NCI-H2107 treated with DMSO at 0.1 percent for 48 hours (cell line): ENCODE results near the gene EPAS1.
A peak's percentile ranks its signal among the peaks of the same experiment; 100 is the strongest.

Experiments
- DNase-seq: peaks from one replicate; lab custom pipeline; 2025; ENCODE audit not compliant: unreplicated experiment; lab: John Stamatoyannopoulos, UW

The EPAS1 gene

GRCh38 chr2:46296840-46297545 is at the start of gene EPAS1:
EPAS1 (plus strand) TSS chr2:46297407; CDS start chr2:46297912, 505 bp downstream.
- no peak for DNase-seq

DNA sequence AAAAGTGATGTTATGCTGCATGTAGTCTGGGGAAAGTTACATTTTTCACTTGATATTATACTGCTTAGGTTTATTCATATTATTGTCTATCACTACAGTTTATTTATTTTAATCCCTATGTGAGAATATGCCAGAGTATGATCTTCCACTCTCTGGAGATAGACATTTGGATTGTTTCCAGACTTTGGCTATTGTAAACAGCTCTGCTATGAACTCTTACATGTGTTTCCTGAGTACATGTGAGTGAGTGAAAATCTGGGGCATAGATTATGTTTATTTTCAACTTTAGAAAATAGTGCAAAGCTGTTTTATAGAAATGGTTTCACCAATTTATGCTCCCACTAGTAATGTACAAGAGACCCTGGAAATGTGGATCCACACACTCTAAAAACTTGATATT is 49.0 kb upstream of the EPAS1 start:
- DNase-seq: no peak

DNA sequence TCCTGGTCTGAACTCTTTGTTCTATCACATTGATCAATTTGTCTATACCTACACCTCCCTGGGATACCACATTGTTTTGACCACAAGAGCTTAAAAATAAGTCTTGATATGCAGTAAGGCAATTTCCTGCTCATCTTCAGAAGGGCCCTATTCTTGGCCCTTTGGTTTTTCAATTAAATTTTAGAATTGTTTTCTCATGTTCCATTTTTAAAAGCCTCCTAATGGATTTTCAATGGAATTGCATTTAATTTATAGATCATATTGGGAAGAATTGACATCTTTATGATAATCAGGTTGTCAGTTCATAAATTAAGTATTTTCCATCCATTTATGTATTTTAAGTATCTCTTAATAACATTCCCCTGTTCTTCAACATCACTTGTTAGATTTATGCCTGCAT is 47.6 kb upstream of the EPAS1 start:
- no peak for DNase-seq

DNA sequence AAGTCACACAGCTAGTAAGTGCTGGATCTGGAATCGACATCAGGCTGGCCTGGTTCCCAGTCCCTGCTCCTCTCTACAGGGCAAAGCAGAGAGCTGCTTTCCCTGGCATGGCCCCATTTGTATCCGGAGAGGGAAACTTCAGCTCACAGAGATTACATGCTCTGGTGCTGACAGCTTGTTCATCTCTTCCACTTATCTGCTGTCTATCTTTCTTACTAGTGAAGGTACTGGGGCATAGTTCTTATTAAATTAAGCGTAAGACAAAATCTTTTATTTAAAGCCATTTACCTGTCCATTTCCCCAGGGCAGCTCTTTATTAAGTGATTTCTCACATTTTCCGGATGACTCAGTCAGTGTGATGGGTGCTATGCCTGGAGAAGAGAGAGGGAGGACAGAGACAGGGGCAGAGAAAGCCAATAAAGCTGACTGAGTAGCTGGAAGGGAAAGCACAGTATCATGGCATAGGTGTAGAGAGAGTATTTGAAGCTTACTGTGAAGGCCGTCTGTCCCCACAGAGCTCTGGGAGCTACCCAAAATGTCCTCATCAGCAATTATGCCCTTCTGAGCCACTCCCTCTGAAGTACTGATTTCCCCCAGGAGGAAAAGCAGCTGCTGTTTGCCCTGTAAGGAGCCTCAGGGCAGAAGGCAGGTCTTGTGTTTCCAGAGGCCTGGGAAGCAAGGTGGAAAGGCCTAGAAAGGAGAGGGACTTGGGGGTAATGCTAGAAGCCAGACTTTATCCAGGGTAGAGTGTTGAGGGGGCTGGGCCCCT is 44.1 kb upstream of the EPAS1 start:
- no peak for DNase-seq

GRCh38 chr2:46254474-46254873 is 42.7 kb upstream of the EPAS1 start:
- no peak for DNase-seq

DNA sequence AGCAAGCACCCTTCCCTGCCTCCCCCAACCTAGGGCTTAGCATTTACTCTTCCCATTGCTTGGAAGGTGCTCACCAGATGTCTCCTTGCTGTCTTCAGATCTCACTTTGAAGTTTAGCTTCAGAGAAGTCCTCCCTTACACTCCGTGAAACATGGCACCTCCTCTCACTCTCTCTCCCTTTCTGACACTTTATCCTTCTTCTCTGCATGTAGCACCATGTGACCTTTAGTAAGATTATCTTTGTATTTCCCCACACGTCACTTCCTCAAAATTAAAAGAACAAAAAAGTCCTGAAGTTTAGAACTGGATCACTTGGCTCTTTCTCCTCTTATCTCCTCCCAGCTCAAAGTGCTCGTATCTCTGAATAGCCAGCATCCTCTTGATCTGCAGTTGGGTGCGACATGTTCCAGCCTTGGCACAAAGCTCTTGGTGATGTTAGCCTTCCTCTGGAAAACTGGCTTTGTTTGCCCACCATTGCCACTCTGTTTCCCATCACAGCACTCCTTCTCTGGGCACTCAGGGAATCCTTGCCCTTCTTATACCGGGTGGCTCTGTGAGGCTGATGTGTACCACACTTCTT is 40.6 kb upstream of the EPAS1 start:
- DNase-seq: no peak

GRCh38 chr2:46257476-46257875 is 39.7 kb upstream of the EPAS1 start:
- peak; percentile 91 for DNase-seq

DNA sequence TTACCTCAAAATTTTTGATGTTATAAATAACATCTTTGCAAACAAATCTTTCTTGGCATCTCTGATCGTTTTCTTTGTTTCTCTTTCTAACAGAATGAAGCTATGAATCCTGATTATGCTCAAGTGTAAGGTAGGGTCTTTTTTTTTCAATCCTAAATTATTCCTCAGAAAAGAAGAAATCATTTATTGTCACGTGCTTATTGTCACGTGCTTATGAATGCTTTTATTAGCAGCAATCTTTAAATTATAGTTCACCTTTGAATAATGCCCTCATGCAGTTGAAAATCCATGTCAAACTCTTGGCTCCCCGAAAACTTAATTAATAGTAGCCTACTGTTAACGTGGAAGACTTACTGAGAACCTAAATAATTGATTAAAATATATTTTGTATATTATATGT is 39.2 kb upstream of the EPAS1 start:
- no peak for DNase-seq

DNA sequence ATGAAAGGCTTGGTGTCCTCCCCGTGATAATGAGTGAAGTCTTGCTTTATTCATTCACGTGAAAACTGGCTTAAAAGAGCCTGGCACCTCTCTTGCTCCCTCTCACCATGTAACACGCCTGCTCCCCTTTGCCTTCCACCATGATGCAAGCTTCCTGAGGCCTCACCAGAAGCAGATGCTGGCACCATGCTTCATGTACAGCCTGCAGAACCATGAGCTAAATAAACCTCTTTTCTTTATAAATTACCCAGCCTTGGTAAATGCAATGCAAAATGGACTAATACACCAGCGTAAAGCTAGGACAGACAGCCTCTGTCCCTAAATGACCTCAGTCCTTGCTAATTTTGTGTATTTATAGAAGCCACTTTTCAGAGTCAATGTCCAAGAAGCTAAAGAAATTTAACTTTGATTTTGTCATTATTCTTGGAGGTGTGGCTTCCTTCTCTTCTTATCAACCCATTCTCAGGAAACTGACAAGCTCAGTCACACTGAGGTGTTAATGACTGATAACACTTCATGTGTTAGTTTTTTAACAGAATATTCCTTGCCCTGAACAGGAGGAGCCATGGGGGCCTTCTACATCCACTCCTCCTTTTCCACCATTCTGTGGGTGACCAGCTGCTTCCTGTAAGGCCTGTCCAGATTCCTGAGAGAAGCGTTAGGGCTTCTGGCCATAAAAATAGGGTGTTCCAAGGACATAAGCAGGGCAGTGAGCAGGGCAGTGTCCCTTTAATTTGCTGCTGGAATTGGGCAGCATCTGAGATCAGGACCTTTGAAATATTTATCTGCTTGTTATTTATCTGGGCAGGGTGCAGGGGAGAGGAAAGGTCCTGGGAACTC is 38.0 kb upstream of the EPAS1 start:
- DNase-seq: no peak

DNA sequence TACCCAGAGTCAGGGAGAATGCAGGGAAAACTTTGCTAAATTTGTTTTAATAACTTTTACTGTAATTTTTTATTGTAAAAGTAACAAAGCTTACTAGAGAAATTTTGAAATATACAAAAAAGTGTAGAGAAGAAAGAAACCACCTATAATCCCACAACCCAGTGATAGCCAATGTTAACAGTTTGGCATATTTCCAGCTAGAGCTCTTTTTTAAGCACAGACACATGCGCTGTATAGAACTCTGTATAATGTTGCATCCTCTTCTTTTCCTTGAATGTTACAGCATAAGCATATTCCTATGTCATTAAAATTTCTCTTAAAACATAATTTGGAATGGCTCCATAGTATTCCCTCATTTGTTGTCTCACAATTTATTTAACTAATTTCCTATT is 37.4 kb upstream of the EPAS1 start:
- no peak for DNase-seq

DNA sequence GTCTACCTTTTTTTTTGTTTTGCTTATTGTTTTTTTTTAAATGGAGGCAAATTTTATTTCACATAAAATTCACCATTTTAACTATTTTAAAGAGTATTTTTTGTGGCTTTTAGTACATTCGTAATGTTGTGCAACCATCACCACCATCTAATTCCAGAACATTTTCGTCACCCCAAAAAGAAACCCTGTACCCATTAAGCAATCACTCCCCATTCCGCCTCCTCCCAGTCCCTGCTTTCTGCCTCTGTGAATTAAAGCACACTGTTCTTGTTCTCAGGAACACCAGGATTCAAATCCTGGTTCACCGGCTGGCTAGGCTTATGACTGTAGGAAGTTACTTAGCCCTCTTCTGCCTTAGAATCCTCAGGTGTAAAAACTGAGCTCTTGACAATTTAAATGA is 36.9 kb upstream of the EPAS1 start:
- DNase-seq: no peak

GRCh38 chr2:46262248-46262938 is 34.8 kb upstream of the EPAS1 start:
- no peak for DNase-seq

DNA sequence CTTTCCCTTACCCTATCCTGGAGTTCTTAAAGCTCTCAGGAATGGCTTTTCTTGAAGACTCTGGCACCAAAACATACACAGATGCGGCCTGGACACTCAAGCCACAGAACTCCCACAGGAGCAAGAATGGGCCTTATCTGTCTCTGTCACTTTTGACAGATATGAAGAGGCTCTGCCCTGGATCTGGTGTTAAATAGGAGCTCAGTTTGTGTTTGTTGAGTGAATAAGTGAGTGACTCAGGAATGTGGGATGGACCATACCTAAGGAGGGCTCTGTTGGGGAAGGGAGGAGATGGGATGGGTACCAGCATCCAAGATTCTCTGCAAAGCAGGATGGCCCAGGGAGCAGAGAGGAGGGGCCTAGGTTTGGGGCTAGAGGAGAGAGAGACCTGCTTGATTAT is 33.9 kb upstream of the EPAS1 start:
- no peak for DNase-seq

DNA sequence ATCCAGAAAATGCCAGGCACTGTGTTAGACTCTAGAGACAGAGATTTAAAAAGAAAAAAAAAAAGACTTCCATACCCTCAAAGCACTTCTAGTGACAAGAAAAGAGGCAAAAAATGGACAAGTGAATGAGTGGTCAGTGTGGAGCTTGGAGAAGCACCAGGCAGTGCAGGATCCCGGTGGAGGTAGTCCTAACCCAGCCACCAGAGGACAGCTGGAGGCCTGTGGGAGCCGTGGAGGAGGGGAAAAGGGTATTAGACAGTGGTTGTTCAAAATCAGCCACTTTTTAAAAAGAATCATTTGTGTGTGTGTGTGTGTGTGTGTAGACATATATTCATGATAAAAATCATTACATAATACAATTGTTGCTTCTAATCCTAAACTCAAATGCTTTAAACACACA is 32.8 kb upstream of the EPAS1 start:
- DNase-seq: no peak

DNA sequence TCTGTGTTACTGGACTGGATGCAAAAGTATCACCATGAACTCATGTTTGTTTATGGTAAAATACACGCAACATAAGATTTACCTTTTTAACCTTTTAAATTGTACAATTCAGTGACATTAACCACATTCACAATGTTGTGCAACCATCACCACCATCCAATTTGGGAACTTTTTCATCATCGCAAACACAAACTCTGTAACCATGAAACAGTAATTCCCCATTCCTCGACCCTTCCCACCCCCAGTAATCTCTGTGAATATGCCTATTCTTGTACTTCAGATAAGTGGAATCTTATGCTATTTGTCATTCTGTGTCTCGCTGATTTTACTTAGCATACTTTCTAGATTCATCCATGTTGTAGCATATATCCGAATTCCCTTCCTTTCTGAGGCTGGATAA is 31.1 kb upstream of the EPAS1 start:
- DNase-seq: no peak

DNA sequence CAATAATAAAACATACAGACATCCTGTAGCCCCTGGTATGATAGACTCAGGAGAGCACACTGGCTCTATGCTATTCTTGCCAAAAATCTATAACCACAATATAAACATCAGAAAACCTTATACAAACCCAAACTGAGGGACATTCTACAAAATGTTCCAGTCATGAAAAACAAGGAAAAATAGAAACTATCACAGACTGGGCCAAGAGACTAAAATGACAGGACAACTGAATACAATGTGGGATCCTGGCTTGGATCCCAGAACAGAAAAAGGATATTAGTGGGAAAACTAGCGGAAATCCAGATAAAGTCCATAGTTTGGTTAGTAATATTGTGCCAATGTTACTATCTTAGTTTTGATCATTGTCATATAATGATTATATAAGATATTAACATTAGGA is 29.6 kb upstream of the EPAS1 start:
- no peak for DNase-seq

DNA sequence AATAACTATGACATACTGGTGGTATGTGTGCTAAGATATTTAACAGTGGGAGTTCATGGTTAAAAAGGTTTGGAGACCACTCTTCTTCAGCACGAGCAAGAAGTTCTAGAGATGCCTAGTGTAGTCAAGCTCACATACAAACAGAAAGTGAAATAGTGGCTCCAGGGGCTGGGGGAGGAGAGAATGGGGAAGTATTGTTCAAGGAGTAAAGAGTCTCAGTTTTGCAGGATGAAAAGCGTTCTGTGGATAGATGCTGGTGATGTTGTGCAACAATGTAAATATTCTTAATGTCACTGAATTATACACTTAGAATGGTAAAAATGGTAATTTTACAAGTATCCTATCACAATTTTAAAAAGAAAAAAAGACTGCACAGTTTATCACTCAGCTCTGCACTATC is 29.0 kb upstream of the EPAS1 start:
- no peak for DNase-seq

DNA sequence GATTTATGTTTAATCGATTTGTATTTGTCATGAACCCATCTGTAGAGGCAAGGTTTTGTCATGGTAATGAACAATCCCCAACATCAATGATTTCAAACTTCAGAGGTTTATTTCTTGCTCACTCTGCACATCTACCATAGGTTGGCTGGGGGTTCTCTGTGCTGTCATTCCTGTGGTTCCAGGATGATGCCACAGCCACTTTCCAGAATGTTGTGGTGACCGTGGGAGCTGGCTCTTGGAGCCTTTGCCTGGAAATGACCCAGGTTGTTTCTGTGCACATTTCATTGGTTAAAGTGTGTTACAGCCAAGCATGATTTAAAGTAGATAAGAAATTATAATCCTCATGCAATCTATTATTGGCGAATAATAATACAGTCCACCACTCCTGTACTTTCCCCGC is 28.2 kb upstream of the EPAS1 start:
- no peak for DNase-seq

DNA sequence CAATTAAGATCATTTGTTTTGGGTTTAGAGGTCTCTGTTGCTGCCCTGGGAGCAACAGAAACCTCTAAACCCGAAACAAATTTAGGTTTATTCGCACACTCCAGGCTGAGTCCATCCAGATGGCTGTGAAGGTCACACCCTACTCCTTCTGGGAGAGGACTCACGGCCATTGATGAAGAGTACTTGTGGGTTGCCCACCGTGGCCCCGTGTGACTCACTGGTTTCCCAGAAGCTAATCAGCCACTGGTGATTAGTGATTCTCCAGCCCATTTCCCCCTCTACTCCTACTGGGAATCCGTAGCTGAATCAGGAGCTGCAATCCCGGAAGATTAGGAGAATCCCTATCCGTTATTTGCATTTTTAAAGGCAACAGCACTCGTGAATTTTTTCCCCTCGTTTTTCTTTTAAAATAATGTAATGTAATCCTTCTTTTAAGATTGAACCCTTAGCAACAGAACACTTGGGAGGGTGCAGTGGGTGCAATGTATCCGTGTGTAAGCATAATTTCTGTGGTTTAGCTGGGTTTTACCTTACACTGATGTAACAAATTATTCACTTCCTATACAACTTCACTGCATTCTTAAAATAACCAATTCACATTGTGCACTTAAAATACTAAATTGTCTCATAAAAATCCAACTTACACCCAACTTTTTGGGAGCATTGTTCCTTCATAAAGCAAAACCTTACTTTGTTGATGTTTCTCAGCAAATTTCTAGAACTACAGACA is 27.5 kb upstream of the EPAS1 start:
- DNase-seq: no peak

GRCh38 chr2:46270384-46270783 is 26.8 kb upstream of the EPAS1 start:
- DNase-seq: no peak
